GM12878 (cell line): ENCODE results near the gene FCN2. TPM values are rescaled to one million over a fixed set of nuclear protein-coding genes. Genes with fewer than 3 reads are reported as not detected.

Source experiments
- ATAC-seq: fragments of 200-7000 bp; cut with Tn5 transposase; 3 replicates; pipeline ENCODE4 v1.9.1; 2020; ENCODE audit warnings: mild to moderate bottlenecking, moderate library complexity
- BruUV-seq: library from RNA; stranded (reverse); fragments of 400-500 nt; replicated peaks from 2 replicates; lab custom pipeline; 2021; lab: Mats Ljungman, UMichigan
- CTCF ChIA-PET: fragments of 300-600 bp; sonication (Branson Sonifier 250); formaldehyde crosslinking; extraction: SDS; loops from one replicate; lab custom pipeline; 2021; ENCODE audit warnings: inconsistent platforms; lab: Yijun Ruan, JAX
- POLR2A ChIA-PET: fragments of 350-600 bp; formaldehyde crosslinking; extraction: SDS; loops from one replicate; lab custom pipeline; 2021; ENCODE audit warnings: inconsistent platforms; lab: Charles Lee
- RAD21 ChIA-PET: fragments of 300-600 bp; sonication (Branson Sonifier 250); formaldehyde crosslinking; loops from one replicate; lab custom pipeline; 2023; ENCODE audit warnings: antibody characterized with exemption; ENCODE audit not compliant: unreplicated experiment; lab: Charles Lee
- SMC1A ChIA-PET: fragments of 300-600 bp; sonication (Branson Sonifier 250); formaldehyde crosslinking; loops from one replicate; lab custom pipeline; 2023; ENCODE audit not compliant: unreplicated experiment, uncharacterized antibody; lab: Charles Lee
- DNase-seq: peaks from one replicate; pipeline ENCODE4 v3.0.0-alpha.2; 2011; ENCODE audit warnings: low read depth, low spot score
- FAIRE-seq: peaks from 3 replicates; lab custom pipeline; 2011; peaks lifted over from hg19 to GRCh38; lab: Jason Lieb, UNC
- H2AFZ ChIP-seq: 2 replicates; pipeline ENCODE4 v1.6.0; 2011; ENCODE audit warnings: low read depth, low read length, control low read depth; ENCODE audit not compliant: control insufficient read depth
- H3K27ac ChIP-seq: 2 replicates; pipeline ENCODE4 v1.5.1; 2011; ENCODE audit warnings: control low read depth; ENCODE audit not compliant: control insufficient read depth, insufficient read depth
- H3K27me3 ChIP-seq, 2 experiments: replicated peaks in 1 of 2; 2 replicates each; pipeline versions ENCODE4 v1.6.0 to v1.6.1; 2011; ENCODE audit warnings: low read length in 1 of 2; ENCODE audit not compliant: control insufficient read depth in 2 of 2, insufficient read depth in 2 of 2
- H3K36me3 ChIP-seq, 2 experiments: 2 replicates each; pipeline ENCODE4 v1.5.1; 2011; ENCODE audit warnings: low read length in 1 of 2; ENCODE audit not compliant: control insufficient read depth in 2 of 2, insufficient read depth in 2 of 2
- H3K4me1 ChIP-seq: 2 replicates; pipeline ENCODE4 v1.6.1; 2011; ENCODE audit warnings: mild to moderate bottlenecking, low read length, moderate library complexity, mixed read lengths; ENCODE audit not compliant: control insufficient read depth, insufficient read depth
- H3K4me2 ChIP-seq: 2 replicates; pipeline ENCODE4 v1.6.0; 2011; ENCODE audit warnings: control low read depth; ENCODE audit not compliant: control insufficient read depth, insufficient read depth
- H3K4me3 ChIP-seq: fragments of 200-600 bp; sonication (generic); 2 replicates; pipeline ENCODE4 v1.5.1; 2016
- H3K79me2 ChIP-seq: 2 replicates; pipeline ENCODE4 v1.6.0; 2011; ENCODE audit warnings: low read length; ENCODE audit not compliant: control insufficient read depth, insufficient read depth
- H3K9ac ChIP-seq: 2 replicates; pipeline ENCODE4 v1.8.0; 2011; ENCODE audit warnings: low read length, control low read depth, mixed read lengths; ENCODE audit not compliant: control insufficient read depth, insufficient read depth
- H3K9me3 ChIP-seq: replicated peaks from 3 replicates; pipeline ENCODE4 v1.5.1; 2011; ENCODE audit warnings: mild to moderate bottlenecking, low read length; ENCODE audit not compliant: control insufficient read depth, insufficient read depth
- H4K20me1 ChIP-seq: 2 replicates; pipeline ENCODE4 v1.6.0; 2011; ENCODE audit not compliant: control insufficient read depth, insufficient read depth
- ATF7 ChIP-seq: fragments of 450-650 bp; IDR thresholded peaks from 2 replicates; pipeline ENCODE4 v1.6.1; 2016; ENCODE audit warnings: low read depth, mild to moderate bottlenecking
- BACH1 ChIP-seq: fragments of 450-650 bp; IDR thresholded peaks from 2 replicates; pipeline ENCODE4 v1.6.1; 2017; ENCODE audit warnings: mild to moderate bottlenecking, borderline replicate concordance
- BHLHE40 ChIP-seq, 2 experiments: fragments of 450-650 bp in 1 of 2; IDR thresholded peaks; 2 replicates each; pipeline ENCODE4 v1.6.1; 2011 to 2017; ENCODE audit warnings: low read depth in 2 of 2, borderline replicate concordance in 1 of 2, improper control_type of control experiment in 1 of 2, low read length in 1 of 2, mild to moderate bottlenecking in 1 of 2
- CEBPB ChIP-seq, 2 experiments: fragments of 150-350 bp in 1 of 2; IDR thresholded peaks; 2 replicates each; pipeline ENCODE4 v1.6.1; 2012 to 2014; ENCODE audit warnings: low read depth in 2 of 2, low read length in 2 of 2, borderline replicate concordance in 1 of 2, inconsistent platforms in 1 of 2
- EED ChIP-seq: sonication (generic); IDR thresholded peaks from 2 replicates; pipeline ENCODE4 v1.6.1; 2016; ENCODE audit warnings: antibody characterized with exemption, low read depth
- ELK1 ChIP-seq: IDR thresholded peaks from 2 replicates; pipeline ENCODE4 v1.6.1; 2012; ENCODE audit warnings: low read depth, low read length, improper control_type of control experiment
- HCFC1 ChIP-seq: fragments of 150-350 bp; IDR thresholded peaks from 2 replicates; pipeline ENCODE4 v1.6.1; 2014; ENCODE audit warnings: low read length
- IRF3 ChIP-seq: fragments of 450-650 bp; IDR thresholded peaks from 2 replicates; pipeline ENCODE4 v1.6.1; 2014; ENCODE audit warnings: mild to moderate bottlenecking
- LARP7 ChIP-seq: fragments of 450-650 bp; IDR thresholded peaks from 2 replicates; pipeline ENCODE4 v1.6.1; 2017; ENCODE audit warnings: mild to moderate bottlenecking
- MEF2A ChIP-seq: IDR thresholded peaks from 2 replicates; pipeline ENCODE4 v1.6.1; 2011; ENCODE audit warnings: low read depth, mild to moderate bottlenecking, low read length, moderate library complexity; ENCODE audit not compliant: insufficient read depth
- NRF1 ChIP-seq: conservative IDR thresholded peaks from 2 replicates; pipeline ENCODE4 v1.6.1; 2011; ENCODE audit warnings: mild to moderate bottlenecking, low read depth, low read length, improper control_type of control experiment
- POU2F2 ChIP-seq: IDR thresholded peaks from 3 replicates; pipeline ENCODE4 v1.6.1; 2011; ENCODE audit warnings: low read depth, mild to moderate bottlenecking, low read length, borderline replicate concordance
- RUNX3 ChIP-seq: IDR thresholded peaks from 2 replicates; pipeline ENCODE4 v1.6.1; 2012; ENCODE audit warnings: low read length, inconsistent platforms
- SP1 ChIP-seq: IDR thresholded peaks from one replicate; pipeline ENCODE4 v1.6.1; 2011; ENCODE audit warnings: low read depth, low read length
- SPI1 ChIP-seq: IDR thresholded peaks from 2 replicates; pipeline ENCODE4 v1.6.1; 2011; ENCODE audit warnings: low read depth, mild to moderate bottlenecking, low read length, moderate library complexity, borderline replicate concordance; ENCODE audit not compliant: insufficient read depth
- SUPT20H ChIP-seq: IDR thresholded peaks from 2 replicates; pipeline ENCODE4 v1.6.1; 2011; ENCODE audit warnings: low read depth, mild to moderate bottlenecking, low read length, moderate library complexity, borderline replicate concordance; ENCODE audit not compliant: control insufficient read depth
- TBL1XR1 ChIP-seq: IDR thresholded peaks from 2 replicates; pipeline ENCODE4 v1.6.1; 2012; ENCODE audit warnings: low read depth, low read length, improper control_type of control experiment
- YBX1 ChIP-seq: fragments of 450-650 bp; IDR thresholded peaks from 2 replicates; pipeline ENCODE4 v1.6.1; 2016; ENCODE audit warnings: antibody characterized with exemption
- WGBS: methylation state at CpG from one replicate; pipeline ENCODE4 v1.1.6; 2016; ENCODE audit warnings: low lambda C conversion rate; ENCODE audit not compliant: insufficient replicate concordance, insufficient coverage; ENCODE audit errors: missing lambda C conversion rate; 5-methylcytosine and 5-hydroxymethylcytosine counted together
- in situ Hi-C: fragments of 300-500 bp; cut with MboI; formaldehyde crosslinking; loops from 9 replicates; pipeline ENCODE4 v1.14.3; 2018; ENCODE audit warnings: mixed read lengths
- intact Hi-C: fragments of 100-400 bp; cut with micrococcal nuclease; formaldehyde crosslinking; loops from one replicate; pipeline ENCODE4 v1.14.2; 2022; ENCODE audit not compliant: unreplicated experiment
- polyA plus RNA-seq, 11 experiments: library from polyadenylated mRNA; depleted of rRNA in 4 of 11; unstranded in 6 of 11; stranded (reverse) in 5 of 11; fragments of >200 nt; fragmentation: Nextera tagmentation in 4 of 11; fragmentation: Illumina TruSeq in 1 of 11; extraction: Ambion mirVana in 4 of 11; extraction: Trizol in 1 of 11; gene quantifications; 1 replicate in 1 of 11; 2 replicates in 10 of 11; pipeline versions ENCODE4 v1.2.1 to v1.2.3, GENCODE V29; 2011 to 2016; ENCODE audit warnings: inconsistent platforms in 2 of 11, missing spikeins in 2 of 11, low read depth in 1 of 11
- total RNA-seq, 4 experiments: library from RNA; depleted of rRNA in 3 of 4; stranded (reverse); fragments of >200 nt in 3 of 4; fragmentation: Illumina TruSeq in 1 of 4; extraction: Trizol in 1 of 4; gene quantifications; 2 replicates each; pipeline versions ENCODE4 v1.2.1 to v1.2.3, GENCODE V29; 2013 to 2021
- TF ChIP-seq, protein P1 (sequence below): fragments of 450-650 bp; IDR thresholded peaks from 2 replicates; pipeline ENCODE4 v1.6.1; 2018; ENCODE audit warnings: borderline replicate concordance, mild to moderate bottlenecking; ENCODE audit not compliant: partially characterized antibody

Gene FCN2
- total and polyA plus RNA-seq, 10 of the 15 experiments (the other 5 are each of a cell fraction or from before 2014, with no cell fraction given) = not detected

DNA sequence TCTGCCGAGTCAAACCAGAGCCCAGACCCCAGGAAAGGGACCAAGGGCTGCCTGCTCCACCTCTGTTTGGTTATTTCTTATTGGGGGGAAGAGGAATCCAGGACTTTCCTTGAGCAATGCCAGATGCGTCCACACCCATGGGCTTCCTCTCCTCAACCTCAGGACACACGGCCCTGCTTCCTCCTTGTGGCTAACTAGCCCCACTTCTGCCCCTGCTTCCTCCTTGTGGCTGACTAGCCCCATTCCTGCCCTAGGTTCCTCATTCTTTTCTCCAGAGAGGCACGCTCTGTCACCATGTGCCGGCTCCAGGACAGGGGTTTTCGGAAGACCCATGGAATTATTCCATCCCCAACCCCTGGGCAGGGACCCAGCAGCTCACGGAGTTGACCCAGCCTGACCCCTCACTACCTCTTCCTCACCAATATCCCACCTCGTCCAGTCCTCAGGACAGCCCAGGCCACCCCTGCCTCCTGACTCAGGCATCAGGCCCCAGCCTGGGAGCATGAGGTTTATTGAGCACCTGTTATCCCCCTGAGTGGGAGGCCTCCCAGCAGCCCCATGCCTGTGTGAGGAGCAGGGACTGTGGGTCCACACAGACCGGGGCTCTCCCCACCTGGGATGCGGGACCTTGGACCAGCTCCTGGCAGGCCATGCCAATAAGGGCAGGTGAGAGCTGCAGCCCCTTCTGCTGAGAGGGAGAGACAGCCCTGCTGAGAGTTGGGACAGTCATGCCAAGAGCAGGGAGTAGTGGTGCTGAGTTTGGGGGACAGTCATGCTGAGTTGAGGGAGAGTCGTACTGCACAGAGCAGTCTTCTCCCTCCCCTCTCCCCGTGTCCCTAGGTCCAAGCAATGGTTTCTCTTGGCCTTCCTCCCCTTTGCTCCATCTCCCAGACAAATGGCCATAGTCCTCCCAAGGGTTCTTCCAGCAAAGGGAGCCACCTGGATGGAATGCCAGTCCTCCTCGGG is 48.9 kb downstream of the FCN2 start:
- peak overlapping the region; percentile 38; the same call in 1 of the 2 replicates for H3K4me3 ChIP-seq
- CTCF ChIA-PET = no interaction called here
- H3K4me2 ChIP-seq = peak overlapping the region; percentile 76
- TF ChIP-seq NRF1 = no peak
- TF ChIP-seq ELK1 = no peak
- TF ChIP-seq EED = peak; percentile 48
- no peak for TF ChIP-seq YBX1
- no peak for TF ChIP-seq ATF7
- TF ChIP-seq MEF2A = no peak
- peak; percentile 48; the same call in 1 of the 2 replicates for TF ChIP-seq RUNX3
- no peak for TF ChIP-seq IRF3
- no peak for TF ChIP-seq BACH1
- no peak for TF ChIP-seq SUPT20H
- TF ChIP-seq SP1 = no peak
- no peak for TF ChIP-seq HCFC1
- TF ChIP-seq LARP7 = no peak
- no peak for TF ChIP-seq POU2F2
- peak; percentile 44 for TF ChIP-seq SPI1
- TF ChIP-seq CEBPB (IDR thresholded peaks at IDR 0.05; ENCODE audit: borderline replicate concordance in 1 of 2, low read depth in 2 of 2, low read length in 2 of 2) = no peak
- no peak for TF ChIP-seq TBL1XR1
- TF ChIP-seq BHLHE40 (IDR thresholded peaks at IDR 0.05; ENCODE audit: borderline replicate concordance in 1 of 2, low read depth in 2 of 2, low read length in 1 of 2) = no peak
- TF ChIP-seq, protein P1, sequence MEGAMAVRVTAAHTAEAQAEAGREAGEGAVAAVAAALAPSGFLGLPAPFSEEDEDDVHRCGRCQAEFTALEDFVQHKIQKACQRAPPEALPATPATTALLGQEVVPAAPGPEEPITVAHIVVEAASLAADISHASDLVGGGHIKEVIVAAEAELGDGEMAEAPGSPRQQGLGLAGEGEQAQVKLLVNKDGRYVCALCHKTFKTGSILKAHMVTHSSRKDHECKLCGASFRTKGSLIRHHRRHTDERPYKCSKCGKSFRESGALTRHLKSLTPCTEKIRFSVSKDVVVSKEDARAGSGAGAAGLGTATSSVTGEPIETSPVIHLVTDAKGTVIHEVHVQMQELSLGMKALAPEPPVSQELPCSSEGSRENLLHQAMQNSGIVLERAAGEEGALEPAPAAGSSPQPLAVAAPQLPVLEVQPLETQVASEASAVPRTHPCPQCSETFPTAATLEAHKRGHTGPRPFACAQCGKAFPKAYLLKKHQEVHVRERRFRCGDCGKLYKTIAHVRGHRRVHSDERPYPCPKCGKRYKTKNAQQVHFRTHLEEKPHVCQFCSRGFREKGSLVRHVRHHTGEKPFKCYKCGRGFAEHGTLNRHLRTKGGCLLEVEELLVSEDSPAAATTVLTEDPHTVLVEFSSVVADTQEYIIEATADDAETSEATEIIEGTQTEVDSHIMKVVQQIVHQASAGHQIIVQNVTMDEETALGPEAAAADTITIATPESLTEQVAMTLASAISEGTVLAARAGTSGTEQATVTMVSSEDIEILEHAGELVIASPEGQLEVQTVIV = no peak

More for the DNA sequence above, 48.9 kb downstream of the FCN2 start:
- ChIA-PET POLR2A (no interaction called here), SMC1A (interaction anchor here (4.1 kb wide), 1 partner anchor 71 kb away, joined by 15 read pairs; no protein-coding TSS in a partner anchor), RAD21 (interaction anchor here (1.6 kb wide), 1 partner anchor 71 kb away, joined by 5 read pairs; no protein-coding TSS in a partner anchor)
- no peak for ATAC-seq
- Histone ChIP-seq H3K27ac (peak overlapping the region; percentile 51), H2AFZ (peak overlapping the region; percentile 20; the same call in 1 of the 2 replicates), H3K36me3 (no peaks in the 10 kb centered on the region), H3K79me2 (peaks cover 18% of the 10 kb centered on the region), H3K9me3 (no peaks in the 10 kb centered on the region; the same call in 2 of the 3 replicates), H4K20me1 (no peaks in the 10 kb centered on the region), H3K9ac (peak overlapping the region; percentile 33; the same call in 1 of the 2 replicates), H3K27me3 (no peaks in the 10 kb centered on the region), H3K4me1 (peaks cover 63% of the 10 kb centered on the region)
- no peak for DNase-seq
- in situ Hi-C loops (no loop called here), intact Hi-C loops (no loop called here)
- no peak for FAIRE-seq
- whole genome bisulfite sequencing = 9% methylated on average over 13 of the region's 13 CpGs
- no TSS peak for BruUV-seq
